Karpas-422 (cell line): ENCODE measurements around the gene TMEM87B. TPM values are rescaled to one million over a fixed set of nuclear protein-coding genes. Genes with fewer than 3 reads are reported as not detected.

Experiments used
- DNase-seq: peaks from one replicate; pipeline ENCODE4 v3.0.0-alpha.2; 2015
- H2AFZ ChIP-seq: fragments of 200-600 bp; sonication (generic); 2 replicates; pipeline ENCODE4 v1.6.1; 2014; ENCODE audit warnings: antibody characterized with exemption, low read length, mixed read lengths
- H3K27ac ChIP-seq: fragments of 200-600 bp; sonication (generic); 2 replicates; pipeline ENCODE4 v1.5.1; 2014; ENCODE audit warnings: mild to moderate bottlenecking, low read length, moderate library complexity
- H3K27me3 ChIP-seq: fragments of 200-600 bp; sonication (generic); 2 replicates; pipeline ENCODE4 v1.6.1; 2014; ENCODE audit warnings: low read length, mixed read lengths
- H3K36me3 ChIP-seq: fragments of 200-600 bp; sonication (generic); 2 replicates; pipeline ENCODE4 v1.6.1; 2014; ENCODE audit warnings: low read length, mixed read lengths; ENCODE audit not compliant: insufficient read depth
- H3K4me1 ChIP-seq: fragments of 200-600 bp; sonication (generic); 2 replicates; pipeline ENCODE4 v1.6.1; 2014; ENCODE audit warnings: mild to moderate bottlenecking, low read length, mixed read lengths
- H3K4me2 ChIP-seq: fragments of 200-600 bp; sonication (generic); 2 replicates; pipeline ENCODE4 v1.6.1; 2014; ENCODE audit warnings: low read length, low read depth, mild to moderate bottlenecking; ENCODE audit not compliant: poor library complexity, severe bottlenecking
- H3K4me3 ChIP-seq: fragments of 200-600 bp; sonication (generic); 2 replicates; pipeline ENCODE4 v1.5.1; 2014; ENCODE audit warnings: mild to moderate bottlenecking, antibody characterized with exemption, low read length, mixed read lengths
- H3K79me2 ChIP-seq: fragments of 200-600 bp; sonication (generic); 2 replicates; pipeline ENCODE4 v1.6.1; 2014; ENCODE audit warnings: mild to moderate bottlenecking, low read length, mixed read lengths
- H3K9ac ChIP-seq: fragments of 200-600 bp; sonication (generic); 2 replicates; pipeline ENCODE4 v1.6.0; 2014; ENCODE audit warnings: low read length
- H3K9me2 ChIP-seq: fragments of 200-600 bp; sonication (generic), shearing (Covaris generic); replicated peaks from 2 replicates; pipeline ENCODE4 v1.6.0; 2014; ENCODE audit warnings: mild to moderate bottlenecking, low read length, moderate library complexity; ENCODE audit not compliant: insufficient read depth
- H3K9me3 ChIP-seq: fragments of 300-700, 200-600 bp; sonication (generic); 2 replicates; pipeline ENCODE4 v1.6.1; 2014; ENCODE audit warnings: low read length, mixed read lengths
- H4K20me1 ChIP-seq: fragments of 200-600 bp; sonication (generic); 2 replicates; pipeline ENCODE4 v1.6.1; 2014; ENCODE audit warnings: mild to moderate bottlenecking, antibody characterized with exemption, low read length, low read depth; ENCODE audit not compliant: insufficient read depth
- total RNA-seq: library from RNA; depleted of rRNA; stranded (reverse); fragments of >200 nt; shearing (Covaris generic); gene quantifications from 2 replicates; pipeline ENCODE4 v1.2.3, GENCODE V29; 2014; ENCODE audit warnings: low replicate concordance

TMEM87B gene
- total RNA-seq, 1 experiment from 2014 or later: 25.5 TPM

DNA sequence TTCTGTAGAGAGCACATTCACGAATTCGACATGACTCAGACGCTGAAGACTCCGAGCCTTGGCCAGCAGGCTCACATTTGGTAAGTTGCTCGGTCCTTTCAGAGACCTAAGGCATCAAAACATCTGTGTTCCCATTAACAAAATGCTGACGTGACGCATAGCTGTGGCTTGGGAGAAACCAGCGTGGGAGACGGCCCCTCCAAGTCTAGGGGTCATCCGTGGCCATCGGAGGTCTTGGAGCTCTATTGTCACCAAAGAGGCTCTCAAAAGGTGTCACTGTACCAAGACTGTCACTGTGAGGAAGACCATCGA lies 98.1 kb downstream of the TMEM87B start:
- Histone ChIP-seq H3K9ac (no peak overlapping the region), H2AFZ (no peak overlapping the region)
- no peak for DNase-seq

DNA sequence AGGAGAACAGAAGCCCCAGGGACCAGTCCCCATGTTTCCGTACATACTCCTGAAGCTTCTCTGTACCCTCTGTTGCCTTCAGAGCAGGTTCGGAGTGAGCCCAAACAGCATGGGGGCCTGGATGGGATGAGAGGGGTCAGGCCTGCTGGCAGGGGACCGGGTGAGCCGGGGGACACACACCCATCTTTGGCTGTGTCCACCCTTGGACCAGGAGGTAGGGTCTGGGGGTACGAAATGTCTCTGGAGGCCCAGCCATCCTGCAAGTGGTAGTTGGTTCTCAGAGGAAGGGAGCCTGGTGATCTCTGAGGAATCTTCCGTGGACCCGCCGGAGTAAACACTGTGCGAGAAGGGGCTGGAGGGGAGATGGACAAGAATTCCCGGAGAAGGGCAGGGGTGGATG lies 98.4 kb downstream of the TMEM87B start:
- Histone ChIP-seq H3K4me2 (no peak overlapping the region), H3K79me2 (no peaks in the 10 kb centered on the region), H3K9ac (no peak overlapping the region), H3K9me2 (no peaks in the 10 kb centered on the region), H3K36me3 (no peaks in the 10 kb centered on the region), H2AFZ (no peak overlapping the region), H3K9me3 (no peaks in the 10 kb centered on the region), H4K20me1 (no peaks in the 10 kb centered on the region), H3K4me3 (no peak overlapping the region), H3K27me3 (no peaks in the 10 kb centered on the region), H3K4me1 (peaks cover 5% of the 10 kb centered on the region), H3K27ac (no peak overlapping the region)
- no peak for DNase-seq

More for the DNA sequence above, 98.1 kb downstream of the TMEM87B start:
- Histone ChIP-seq H3K36me3 (no peaks in the 10 kb centered on the region), H3K4me2 (no peak overlapping the region), H3K4me3 (no peak overlapping the region), H3K27ac (no peak overlapping the region), H3K4me1 (peaks cover 5% of the 10 kb centered on the region), H3K9me3 (no peaks in the 10 kb centered on the region), H4K20me1 (no peaks in the 10 kb centered on the region), H3K27me3 (no peaks in the 10 kb centered on the region), H3K79me2 (no peaks in the 10 kb centered on the region), H3K9me2 (no peaks in the 10 kb centered on the region)

DNA sequence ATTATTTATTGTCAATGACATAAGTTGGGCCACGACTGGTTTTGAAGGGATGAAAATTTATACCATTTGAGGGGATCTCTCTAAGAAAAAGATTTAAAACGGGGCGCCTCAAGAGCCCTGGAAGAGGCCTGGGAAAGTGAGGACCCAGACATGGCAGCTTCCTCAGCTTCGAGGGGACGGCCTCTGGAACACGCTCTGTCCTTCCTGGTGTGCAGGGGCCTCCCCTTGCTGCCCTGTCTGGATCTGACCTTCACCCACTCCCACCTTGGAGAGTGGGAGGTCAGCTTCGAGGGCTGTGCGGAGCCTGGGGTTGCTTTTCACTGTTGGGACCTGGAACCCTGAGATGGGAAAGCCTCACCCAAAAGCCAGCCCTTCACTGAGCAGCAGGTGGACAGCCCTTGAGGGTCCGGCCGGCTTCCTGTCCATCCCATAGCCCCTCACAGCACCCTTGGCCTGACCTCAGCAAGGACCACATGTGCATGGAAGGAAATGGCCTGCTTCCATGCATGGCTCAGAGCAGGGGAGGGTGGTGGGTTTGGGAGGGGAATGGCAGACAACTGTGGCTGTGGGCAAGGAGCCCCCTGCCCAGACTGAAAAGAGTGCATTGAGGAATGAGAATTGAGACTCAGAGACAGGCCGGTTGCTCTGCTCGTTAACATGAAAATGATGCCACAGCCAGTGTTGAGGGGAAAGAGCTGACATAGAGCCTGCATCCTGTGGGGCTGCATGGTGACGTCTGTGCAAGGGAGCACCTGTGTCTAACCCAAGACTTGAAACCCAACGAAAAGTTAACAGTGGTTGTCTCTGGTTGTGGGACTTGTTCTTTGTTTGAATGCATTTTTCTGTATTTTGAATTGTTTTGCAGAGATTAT lies 99.4 kb downstream of the TMEM87B start:
- Histone ChIP-seq H3K36me3 (no peaks in the 10 kb centered on the region), H3K9me3 (no peaks in the 10 kb centered on the region), H3K4me2 (no peak overlapping the region), H3K9ac (no peak overlapping the region), H3K9me2 (no peaks in the 10 kb centered on the region), H3K27me3 (no peaks in the 10 kb centered on the region), H3K79me2 (no peaks in the 10 kb centered on the region), H3K4me3 (no peak overlapping the region), H3K27ac (no peak overlapping the region), H4K20me1 (no peaks in the 10 kb centered on the region), H2AFZ (no peak overlapping the region), H3K4me1 (peaks cover 5% of the 10 kb centered on the region)
- DNase-seq: no peak

- Histone ChIP-seq H3K27me3 (no peaks in the 10 kb centered on the region), H3K36me3 (no peaks in the 10 kb centered on the region), H2AFZ (no peak overlapping the region), H3K4me1 (peaks cover 5% of the 10 kb centered on the region), H3K4me3 (no peak overlapping the region), H3K79me2 (no peaks in the 10 kb centered on the region), H3K27ac (no peak overlapping the region), H3K9ac (no peak overlapping the region), H4K20me1 (no peaks in the 10 kb centered on the region), H3K9me3 (no peaks in the 10 kb centered on the region), H3K4me2 (no peak overlapping the region), H3K9me2 (no peaks in the 10 kb centered on the region)
- no peak for DNase-seq
Observed at GRCh38 chr2:112155331-112156151, 100.5 kb downstream of the TMEM87B start.

DNA sequence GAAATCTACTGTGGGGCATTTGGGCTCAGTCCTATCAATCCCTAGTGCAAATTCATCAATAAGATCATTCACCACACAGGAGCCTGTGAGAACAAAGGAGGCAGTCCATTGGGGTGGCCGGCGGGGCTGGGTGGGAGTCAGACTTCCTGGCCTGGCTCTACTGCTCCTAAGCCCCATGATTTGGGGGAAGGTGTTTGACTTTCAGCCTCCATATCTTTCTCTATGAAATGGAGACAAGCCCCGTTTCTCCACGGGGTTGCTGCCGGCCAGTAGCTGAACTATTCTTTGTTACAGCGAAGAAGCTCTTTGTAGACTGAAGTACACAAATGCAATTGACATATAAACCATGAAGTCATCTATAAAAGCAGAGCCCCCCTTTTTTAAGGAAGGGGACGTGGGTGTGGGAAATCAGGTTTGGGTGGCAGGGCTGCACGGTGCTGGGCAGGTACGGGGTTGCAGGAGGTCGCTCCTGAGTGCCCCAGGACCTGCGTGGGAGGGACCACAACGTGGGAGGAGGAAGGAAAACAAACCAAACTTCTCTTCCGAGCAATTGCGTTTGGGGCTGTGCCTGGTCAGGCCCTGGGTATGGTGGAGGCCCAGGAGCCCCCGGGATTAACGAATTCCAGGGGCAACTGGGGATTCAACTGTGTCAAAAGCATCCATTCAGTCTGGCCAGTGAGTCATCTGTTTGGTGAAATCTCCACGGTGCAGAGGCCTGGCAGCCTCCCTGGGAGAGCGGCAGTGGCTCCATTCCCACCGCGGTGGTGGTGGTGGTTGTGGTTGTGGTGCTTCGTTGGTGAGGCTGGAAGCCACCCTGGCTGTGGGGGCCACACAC lies 101.3 kb downstream of the TMEM87B start:
- no peak for DNase-seq
- Histone ChIP-seq H3K36me3 (no peaks in the 10 kb centered on the region), H4K20me1 (no peaks in the 10 kb centered on the region), H3K79me2 (no peaks in the 10 kb centered on the region), H3K4me2 (no peak overlapping the region), H3K4me3 (no peak overlapping the region), H3K4me1 (peaks cover 5% of the 10 kb centered on the region), H3K9me2 (no peaks in the 10 kb centered on the region), H3K27ac (no peak overlapping the region), H3K27me3 (no peaks in the 10 kb centered on the region), H3K9ac (no peak overlapping the region), H2AFZ (no peak overlapping the region), H3K9me3 (no peaks in the 10 kb centered on the region)

GRCh38 chr2:112157472-112157871 lies 102.4 kb downstream of the TMEM87B start:
- no peaks in the 10 kb centered on the region for H3K27me3 ChIP-seq
- H3K27ac ChIP-seq: no peak overlapping the region
- H3K9me2 ChIP-seq: no peaks in the 10 kb centered on the region
- H3K36me3 ChIP-seq: no peaks in the 10 kb centered on the region
- no peak overlapping the region for H3K4me2 ChIP-seq
- no peaks in the 10 kb centered on the region for H3K79me2 ChIP-seq
- H3K9me3 ChIP-seq: no peaks in the 10 kb centered on the region
- H3K9ac ChIP-seq: no peak overlapping the region
- H3K4me1 ChIP-seq: peaks cover 1% of the 10 kb centered on the region
- H3K4me3 ChIP-seq: no peak overlapping the region
- no peak overlapping the region for H2AFZ ChIP-seq
- H4K20me1 ChIP-seq: no peaks in the 10 kb centered on the region
- DNase-seq: no peak

GRCh38 chr2:112159454-112159921 lies 104.4 kb downstream of the TMEM87B start:
- H3K4me2 ChIP-seq: no peak overlapping the region
- H3K27me3 ChIP-seq: no peaks in the 10 kb centered on the region
- H3K9me2 ChIP-seq: no peaks in the 10 kb centered on the region
- no peaks in the 10 kb centered on the region for H3K36me3 ChIP-seq
- H3K9ac ChIP-seq: no peak overlapping the region
- H3K4me3 ChIP-seq: no peak overlapping the region
- H3K4me1 ChIP-seq: no peaks in the 10 kb centered on the region; the same call in 1 of the 2 replicates
- H2AFZ ChIP-seq: no peak overlapping the region
- no peaks in the 10 kb centered on the region for H3K79me2 ChIP-seq
- H3K9me3 ChIP-seq: no peaks in the 10 kb centered on the region
- DNase-seq: no peak
- no peak overlapping the region for H3K27ac ChIP-seq
- H4K20me1 ChIP-seq: no peaks in the 10 kb centered on the region
